H9 (cell line): ENCODE results near the gene FNDC7. TPM values are rescaled to one million over a fixed set of nuclear protein-coding genes. Genes with fewer than 3 reads are reported as not detected.

Source experiments
- DNase-seq: peaks from one replicate; pipeline ENCODE4 v3.0.0-alpha.2; 2017
- H2AFZ ChIP-seq: one replicate; pipeline ENCODE4 v1.6.1; 2013; ENCODE audit warnings: mild to moderate bottlenecking, low read length, control low read depth, moderate library complexity
- H2AK5ac ChIP-seq: 2 replicates; pipeline ENCODE4 v1.6.1; 2013; ENCODE audit warnings: low read length, control low read depth, mixed read lengths; ENCODE audit not compliant: insufficient read length
- H2BK120ac ChIP-seq: one replicate; pipeline ENCODE4 v1.6.1; 2013; ENCODE audit warnings: low read depth, mild to moderate bottlenecking, low read length, control low read depth, inconsistent platforms; ENCODE audit not compliant: poor library complexity, severe bottlenecking
- H2BK12ac ChIP-seq: 2 replicates; pipeline ENCODE4 v1.6.1; 2013; ENCODE audit warnings: low read length, control low read depth, mixed read lengths, low read depth; ENCODE audit not compliant: insufficient read length
- H2BK15ac ChIP-seq: 2 replicates; pipeline ENCODE4 v1.6.1; 2013; ENCODE audit warnings: low read depth, low read length, control low read depth
- H2BK20ac ChIP-seq: one replicate; pipeline ENCODE4 v1.6.1; 2013; ENCODE audit warnings: low read depth, mild to moderate bottlenecking, low read length, control low read depth, inconsistent platforms; ENCODE audit not compliant: poor library complexity, severe bottlenecking
- H2BK5ac ChIP-seq: 2 replicates; pipeline ENCODE4 v1.6.1; 2013; ENCODE audit warnings: low read length, control low read depth, mixed read lengths; ENCODE audit not compliant: insufficient read length
- H3K14ac ChIP-seq: 2 replicates; pipeline ENCODE4 v1.6.1; 2013; ENCODE audit warnings: low read length, control low read depth; ENCODE audit not compliant: insufficient read depth
- H3K18ac ChIP-seq: 2 replicates; pipeline ENCODE4 v1.6.1; 2013; ENCODE audit warnings: low read depth, mild to moderate bottlenecking, mixed read lengths, low read length, control low read depth; ENCODE audit not compliant: insufficient read length
- H3K23ac ChIP-seq: 2 replicates; pipeline ENCODE4 v1.6.1; 2013; ENCODE audit warnings: low read length, control low read depth, mixed read lengths, low read depth; ENCODE audit not compliant: insufficient read length
- H3K23me2 ChIP-seq: 2 replicates; pipeline ENCODE4 v1.6.1; 2013; ENCODE audit warnings: low read depth, mild to moderate bottlenecking, mixed read lengths, low read length, control low read depth; ENCODE audit not compliant: insufficient read length, poor library complexity, severe bottlenecking
- H3K27ac ChIP-seq: 2 replicates; pipeline ENCODE4 v1.5.1; 2013; ENCODE audit warnings: low read length, control low read depth, mixed read lengths, low read depth; ENCODE audit not compliant: insufficient read length
- H3K27me3 ChIP-seq: 2 replicates; pipeline ENCODE4 v1.6.1; 2013; ENCODE audit warnings: low read length, control low read depth, inconsistent platforms; ENCODE audit not compliant: insufficient read depth
- H3K4ac ChIP-seq: 2 replicates; pipeline ENCODE4 v1.6.1; 2013; ENCODE audit warnings: low read depth, mild to moderate bottlenecking, control low read depth, inconsistent platforms, low read length, moderate library complexity
- H3K4me1 ChIP-seq: 2 replicates; pipeline ENCODE4 v1.6.1; 2013; ENCODE audit warnings: low read length, control low read depth, inconsistent platforms; ENCODE audit not compliant: insufficient read depth
- H3K4me2 ChIP-seq: 2 replicates; pipeline ENCODE4 v1.6.1; 2013; ENCODE audit warnings: low read length, control low read depth, mixed read lengths; ENCODE audit not compliant: insufficient read length, insufficient read depth
- H3K56ac ChIP-seq: 2 replicates; pipeline ENCODE4 v1.6.1; 2013; ENCODE audit warnings: low read depth, mild to moderate bottlenecking, mixed read lengths, low read length, control low read depth; ENCODE audit not compliant: insufficient read length
- H3K79me1 ChIP-seq: 2 replicates; pipeline ENCODE4 v1.6.1; 2013; ENCODE audit warnings: low read depth, mild to moderate bottlenecking, moderate library complexity, low read length, control low read depth, inconsistent platforms; ENCODE audit not compliant: insufficient read depth, poor library complexity, severe bottlenecking
- H3K79me2 ChIP-seq: 2 replicates; pipeline ENCODE4 v1.6.1; 2013; ENCODE audit warnings: low read length, control low read depth, inconsistent platforms; ENCODE audit not compliant: insufficient read depth
- H3K9ac ChIP-seq: 2 replicates; pipeline ENCODE4 v1.6.1; 2013; ENCODE audit warnings: low read length, control low read depth, mixed read lengths; ENCODE audit not compliant: insufficient read length; ENCODE audit errors: extremely low read depth
- H3K9me3 ChIP-seq: one replicate; pipeline ENCODE4 v1.6.1; 2013; ENCODE audit warnings: low read depth, low read length, inconsistent platforms; ENCODE audit not compliant: control insufficient read depth
- H3T11ph ChIP-seq: one replicate; pipeline ENCODE4 v1.6.1; 2013; ENCODE audit warnings: mild to moderate bottlenecking, low read length, control low read depth, inconsistent platforms
- H4K20me1 ChIP-seq: one replicate; pipeline ENCODE4 v1.6.1; 2013; ENCODE audit not compliant: control insufficient read depth, insufficient read length, insufficient read depth
- H4K5ac ChIP-seq: 2 replicates; pipeline ENCODE4 v1.6.1; 2013; ENCODE audit warnings: low read depth, mild to moderate bottlenecking, mixed read lengths, low read length, control low read depth; ENCODE audit not compliant: insufficient read length
- H4K8ac ChIP-seq: replicated peaks from 2 replicates; pipeline ENCODE4 v1.6.1; 2013; ENCODE audit warnings: low read length, control low read depth, mixed read lengths, low read depth; ENCODE audit not compliant: insufficient read length
- H4K91ac ChIP-seq: 2 replicates; pipeline ENCODE4 v1.6.1; 2013; ENCODE audit warnings: low read depth, mild to moderate bottlenecking, moderate library complexity, mixed read lengths, low read length, control low read depth; ENCODE audit not compliant: insufficient read length
- H3K27ac Mint-ChIP-seq, 3 experiments: 2 replicates in 2 of 3; 3 replicates in 1 of 3; pipeline ENCODE4 v1.8.0; 2020 to 2021; ENCODE audit warnings: mixed read lengths in 3 of 3, mild to moderate bottlenecking in 1 of 3, moderate library complexity in 1 of 3
- H3K27me3 Mint-ChIP-seq: 2 replicates; pipeline ENCODE4 v1.8.0; 2021; ENCODE audit warnings: low read depth, mild to moderate bottlenecking, moderate library complexity, mixed read lengths
- H3K36me3 Mint-ChIP-seq, 3 experiments: 2 replicates in 2 of 3; 3 replicates in 1 of 3; pipeline ENCODE4 v1.8.0; 2020 to 2021; ENCODE audit warnings: low read depth in 3 of 3, mixed read lengths in 3 of 3; ENCODE audit not compliant: insufficient read depth in 1 of 3
- H3K4me1 Mint-ChIP-seq, 2 experiments: 2 replicates each; pipeline ENCODE4 v1.8.0; 2020; ENCODE audit warnings: mixed read lengths in 2 of 2
- H3K4me3 Mint-ChIP-seq, 2 experiments: 2 replicates in 1 of 2; 3 replicates in 1 of 2; pipeline ENCODE4 v1.8.0; 2020 to 2021; ENCODE audit warnings: mild to moderate bottlenecking in 2 of 2, mixed read lengths in 2 of 2, moderate library complexity in 1 of 2
- H3K9me3 Mint-ChIP-seq, 2 experiments: 2 replicates in 1 of 2; 3 replicates in 1 of 2; pipeline ENCODE4 v1.8.0; 2020; ENCODE audit warnings: mild to moderate bottlenecking in 2 of 2, mixed read lengths in 2 of 2, moderate library complexity in 1 of 2
- WGBS: extraction: QIAGEN DNeasy Blood & Tissue Kit; methylation state at CpG from one replicate; pipeline ENCODE4 v1.1.7; 2013; ENCODE audit warnings: missing lambda C conversion rate, low lambda C conversion rate, mixed read lengths; ENCODE audit not compliant: insufficient read length; ENCODE audit errors: extremely low coverage; 5-methylcytosine and 5-hydroxymethylcytosine counted together
- total RNA-seq: library from RNA; stranded (reverse); gene quantifications from 2 replicates; pipeline ENCODE4 v1.2.1, GENCODE V29; 2021
- TF ChIP-seq, protein P1 (sequence below): fragments of 200-600 bp; sonication (generic); conservative IDR thresholded peaks from 3 replicates; pipeline ENCODE4 v1.8.0; 2021; ENCODE audit warnings: antibody characterized with exemption, mild to moderate bottlenecking

The FNDC7 gene
- total RNA-seq, 1 experiment from 2014 or later = 0.13 TPM

DNA sequence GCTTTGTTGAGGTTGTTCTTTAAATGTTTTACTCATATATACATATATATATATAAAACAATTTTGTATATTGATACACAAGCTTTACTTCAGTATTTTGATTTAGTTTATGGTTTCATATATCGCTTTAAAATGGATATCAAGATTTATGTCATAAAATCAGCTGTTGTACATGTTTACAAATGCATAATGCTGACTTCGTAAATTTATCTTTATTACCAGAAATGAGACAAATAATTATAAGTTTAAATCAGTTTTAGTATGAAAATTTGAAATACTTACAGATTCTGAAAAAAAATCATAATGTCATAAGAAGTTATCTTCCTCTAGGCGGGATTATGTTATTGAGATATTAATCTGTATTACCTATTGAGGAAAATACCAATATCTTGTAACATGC lies 40.7 kb downstream of the FNDC7 start:
- WGBS = no CpG with 5 or more reads among the region's 3 CpGs
- Histone ChIP-seq H2BK12ac (no peak overlapping the region), H2BK20ac (no peak overlapping the region), H3T11ph (no peak overlapping the region), H2BK15ac (no peak overlapping the region), H3K79me1 (no peaks in the 10 kb centered on the region), H3K27me3 (no peaks in the 10 kb centered on the region), H3K23ac (no peak overlapping the region), H3K56ac (no peak overlapping the region), H3K4me2 (no peak overlapping the region), H3K27ac (no peak overlapping the region), H4K20me1 (no peaks in the 10 kb centered on the region), H3K9me3 (no peaks in the 10 kb centered on the region), H3K79me2 (no peaks in the 10 kb centered on the region; the same call in 1 of the 2 replicates), H2AK5ac (no peak overlapping the region), H2BK120ac (no peak overlapping the region), H3K18ac (no peak overlapping the region), H2BK5ac (no peak overlapping the region), H3K23me2 (no peaks in the 10 kb centered on the region), H2AFZ (no peak overlapping the region), H4K8ac (no peak overlapping the region), H3K14ac (no peak overlapping the region), H4K91ac (no peak overlapping the region), H3K4ac (no peak overlapping the region), H3K4me1 (no peaks in the 10 kb centered on the region), H3K9ac (no peak overlapping the region), H4K5ac (no peak overlapping the region)
- Mint-ChIP-seq H3K27ac (no peak overlapping the region), H3K4me3 (no peak overlapping the region), H3K36me3 (peaks cover 0 to 28% (median 22%) of the 10 kb centered on the region in 3 experiments; a peak in 5 of 7 replicates), H3K27me3 (no peaks in the 10 kb centered on the region), H3K9me3 (no peaks in the 10 kb centered on the region), H3K4me1 (0 out of 4 replicates have a peak, but pooled peaks cover 0 to 2% of the 10 kb centered on the region in 2 experiments)
- no peak for DNase-seq
- TF ChIP-seq, protein P1, sequence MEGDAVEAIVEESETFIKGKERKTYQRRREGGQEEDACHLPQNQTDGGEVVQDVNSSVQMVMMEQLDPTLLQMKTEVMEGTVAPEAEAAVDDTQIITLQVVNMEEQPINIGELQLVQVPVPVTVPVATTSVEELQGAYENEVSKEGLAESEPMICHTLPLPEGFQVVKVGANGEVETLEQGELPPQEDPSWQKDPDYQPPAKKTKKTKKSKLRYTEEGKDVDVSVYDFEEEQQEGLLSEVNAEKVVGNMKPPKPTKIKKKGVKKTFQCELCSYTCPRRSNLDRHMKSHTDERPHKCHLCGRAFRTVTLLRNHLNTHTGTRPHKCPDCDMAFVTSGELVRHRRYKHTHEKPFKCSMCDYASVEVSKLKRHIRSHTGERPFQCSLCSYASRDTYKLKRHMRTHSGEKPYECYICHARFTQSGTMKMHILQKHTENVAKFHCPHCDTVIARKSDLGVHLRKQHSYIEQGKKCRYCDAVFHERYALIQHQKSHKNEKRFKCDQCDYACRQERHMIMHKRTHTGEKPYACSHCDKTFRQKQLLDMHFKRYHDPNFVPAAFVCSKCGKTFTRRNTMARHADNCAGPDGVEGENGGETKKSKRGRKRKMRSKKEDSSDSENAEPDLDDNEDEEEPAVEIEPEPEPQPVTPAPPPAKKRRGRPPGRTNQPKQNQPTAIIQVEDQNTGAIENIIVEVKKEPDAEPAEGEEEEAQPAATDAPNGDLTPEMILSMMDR = no peak
